K562 (cell line): Measurements from ENCODE around the gene NEDD4.

ENCODE experiments used
- CBX3 ChIP-seq, 2 experiments: IDR thresholded peaks; 1 replicate in 1 of 2; 2 replicates in 1 of 2; pipeline ENCODE4 v1.6.1; 2012; ENCODE audit warnings: inconsistent platforms in 2 of 2, low read length in 2 of 2, borderline replicate concordance in 1 of 2, control low read depth in 1 of 2
- CREB1 ChIP-seq, 2 experiments: sonication (generic) in 1 of 2; formaldehyde crosslinking in 1 of 2; IDR thresholded peaks; 2 replicates each; pipeline versions ENCODE4 v1.6.1 to v1.8.0; 2012 to 2022; ENCODE audit warnings: inconsistent platforms in 1 of 2, mild to moderate bottlenecking in 1 of 2, missing genetic modification reagents in 1 of 2, moderate library complexity in 1 of 2
- CTCF ChIP-seq, 3 experiments: IDR thresholded peaks in 2 of 3; conservative IDR thresholded peaks in 1 of 3; 2 replicates each; pipeline ENCODE4 v1.5.1; 2011 to 2012; ENCODE audit warnings: low read length in 3 of 3, mild to moderate bottlenecking in 3 of 3, control low read depth in 2 of 3, improper control_type of control experiment in 1 of 3, inconsistent platforms in 1 of 3, low read depth in 1 of 3, mixed read lengths in 1 of 3, moderate library complexity in 1 of 3; ENCODE audit not compliant: insufficient read depth in 2 of 3
- E4F1 ChIP-seq: fragments of 250-450 bp; sonication (Bioruptor Pico); IDR thresholded peaks from 2 replicates; pipeline ENCODE4 v1.5.0; 2021; ENCODE audit warnings: mild to moderate bottlenecking, borderline replicate concordance
- HDAC2 ChIP-seq: fragments of 450-650 bp; IDR thresholded peaks from 2 replicates; pipeline ENCODE4 v1.6.1; 2016; ENCODE audit warnings: mild to moderate bottlenecking
- HNRNPH1 ChIP-seq: fragments of 200-400 bp; formaldehyde crosslinking; optimal IDR thresholded peaks from 2 replicates; pipeline ENCODE3; 2017; ENCODE audit warnings: low read depth, mild to moderate bottlenecking, low read length, moderate library complexity
- KAT8 ChIP-seq: fragments of 450-650 bp; IDR thresholded peaks from 2 replicates; pipeline ENCODE4 v1.6.1; 2016; ENCODE audit warnings: low read depth, mild to moderate bottlenecking
- NR2C1 ChIP-seq, 2 experiments: fragments of 450-650 bp; IDR thresholded peaks; 2 replicates each; pipeline ENCODE4 v1.6.1; 2017; ENCODE audit warnings: mild to moderate bottlenecking in 2 of 2, antibody characterized with exemption in 1 of 2, inconsistent platforms in 1 of 2, missing compliant biosample characterization in 1 of 2, missing genetic modification characterization in 1 of 2
- PATZ1 ChIP-seq: fragments of 250-450 bp; sonication (Bioruptor Pico); IDR thresholded peaks from 2 replicates; pipeline ENCODE4 v1.5.0; 2020; ENCODE audit warnings: mild to moderate bottlenecking, borderline replicate concordance
- POLR2A ChIP-seq: fragments of 450-650 bp; conservative IDR thresholded peaks from 2 replicates; pipeline ENCODE4 v1.6.1; 2016
- POLR2AphosphoS5 ChIP-seq: IDR thresholded peaks from 2 replicates; pipeline ENCODE4 v1.6.1; 2011; ENCODE audit warnings: mild to moderate bottlenecking, low read depth, low read length, moderate library complexity; ENCODE audit not compliant: control insufficient read depth, insufficient read depth
- SRF ChIP-seq, 2 experiments: fragments of 250-450, 450-650 bp in 1 of 2; sonication (Bioruptor Pico) in 1 of 2; sonication (generic) in 1 of 2; formaldehyde crosslinking; IDR thresholded peaks; 2 replicates each; pipeline versions ENCODE4 v1.5.0 to v1.5.1; 2020 to 2022; ENCODE audit warnings: mild to moderate bottlenecking in 1 of 2, missing genetic modification reagents in 1 of 2
- TCF7 ChIP-seq: sonication (generic); IDR thresholded peaks from 2 replicates; pipeline ENCODE4 v1.6.1; 2016; ENCODE audit warnings: antibody characterized with exemption, borderline replicate concordance
- ZNF24 ChIP-seq: fragments of 450-650 bp; IDR thresholded peaks from 2 replicates; pipeline ENCODE4 v1.6.1; 2016

- TF ChIP-seq CTCF (IDR thresholded peaks at IDR 0.05 in 2 of 3, conservative IDR thresholded peaks at IDR 0.05 in 1 of 3; ENCODE audit: insufficient read depth in 2 of 3, low read depth in 1 of 3, low read length in 3 of 3) = no peak
- TF ChIP-seq E4F1 (CRISPR knock-in tag) = no peak
- no peak for TF ChIP-seq POLR2A
- no peak for TF ChIP-seq CBX3 (IDR thresholded peaks at IDR 0.05; ENCODE audit: borderline replicate concordance in 1 of 2, low read length in 2 of 2)
- no peak for TF ChIP-seq TCF7
- no peak for TF ChIP-seq PATZ1 (CRISPR knock-in tag)
- no peak for TF ChIP-seq SRF (CRISPR knock-in tag; IDR thresholded peaks at IDR 0.05)
- no peak for TF ChIP-seq KAT8
- TF ChIP-seq ZNF24 = no peak
- no peak for TF ChIP-seq CREB1 (IDR thresholded peaks at IDR 0.05)
- no peak for TF ChIP-seq CREB1 (CRISPR knock-in tag; IDR thresholded peaks at IDR 0.05)
- TF ChIP-seq POLR2AphosphoS5 = no peak
- TF ChIP-seq NR2C1 (IDR thresholded peaks at IDR 0.05) = no peak
- TF ChIP-seq NR2C1 (tag; IDR thresholded peaks at IDR 0.05) = no peak
- TF ChIP-seq HDAC2 = no peak
- TF ChIP-seq HNRNPH1 = no peak
Observed at GRCh38 chr15:55873024-55873720, 120.2 kb downstream of the NEDD4 start.
